Left lobe of liver (tissue), 2 donors: ENCODE results near the gene ZMYND19. TPM values are rescaled to one million over a fixed set of nuclear protein-coding genes. Genes with fewer than 3 reads are reported as not detected.
A peak's percentile ranks its signal among the peaks of the same experiment; 100 is the strongest.
"Not testable (repeated sequence)": the region's sequence is repeated elsewhere in the genome, so short reads cannot be mapped to it uniquely, and the experiment has no call there.

Experiments used
- ATAC-seq: fragments of 200-7000 bp; cut with Tn5 transposase; one replicate; pipeline ENCODE4 v1.9.1; 2020; ENCODE audit warnings: mild to moderate bottlenecking, moderate library complexity
- DNase-seq: peaks from one replicate; pipeline ENCODE4 v3.0.0-alpha.2; 2020; ENCODE audit warnings: low spot score
- total RNA-seq: library from RNA; stranded (reverse); gene quantifications from one replicate; pipeline ENCODE4 v1.2.1, GENCODE V29; 2021
- donor health status: DM: no; HTN: no; CAD: no; lungs with moderate emphysema.
- donor health status: DM: no; HTN: yes; CAD: no.

Gene ZMYND19
- total RNA-seq, 1 donor from 2014 or later = 13.0 TPM

- DNase-seq = no peak
- peak; percentile 98 for ATAC-seq
Measured at GRCh38 chr9:137534256-137535119, 55.8 kb downstream of the ZMYND19 start.

GRCh38 chr9:137532891-137533468, 57.3 kb downstream of the ZMYND19 start:
- DNase-seq, ATAC-seq: not testable (repeated sequence)

Other genes starting within 250 kb of the ZMYND19 start
- 19.3 TPM for gene EXD3, start 167.3 kb downstream of the ZMYND19 start, total RNA-seq
- gene NOXA1, start 167.1 kb downstream of the ZMYND19 start, total RNA-seq = 6.0 TPM
- 9.0 TPM for gene ENTPD8, start 149.2 kb downstream of the ZMYND19 start, total RNA-seq
- gene NSMF, start 131.2 kb downstream of the ZMYND19 start, total RNA-seq = 23.0 TPM
- gene PNPLA7, start 40.1 kb downstream of the ZMYND19 start, total RNA-seq = 17.7 TPM
- gene MRPL41, start 38.6 kb downstream of the ZMYND19 start, total RNA-seq = 100 TPM
- 14.4 TPM for gene DPH7, start 11.6 kb downstream of the ZMYND19 start, total RNA-seq
- 29.0 TPM for gene ARRDC1, start 15.2 kb upstream of the ZMYND19 start, total RNA-seq
- gene EHMT1, start 28.5 kb upstream of the ZMYND19 start, total RNA-seq = 64.2 TPM